ENCODE measurements around the gene ARHGAP32.

- TF ChIP-seq POLR2A (IDR thresholded peaks at IDR 0.05; ENCODE audit: low read length) (no peak), GATA1 (IDR thresholded peaks at IDR 0.05; ENCODE audit: low read depth, low read length) (no peak)
Observed at GRCh38 chr11:129141748-129142523, 50.2 kb downstream of the ARHGAP32 start.

All from erythroblast (primary cell).